Measurements from ENCODE around the gene STARD13.

Gene STARD13

DNA sequence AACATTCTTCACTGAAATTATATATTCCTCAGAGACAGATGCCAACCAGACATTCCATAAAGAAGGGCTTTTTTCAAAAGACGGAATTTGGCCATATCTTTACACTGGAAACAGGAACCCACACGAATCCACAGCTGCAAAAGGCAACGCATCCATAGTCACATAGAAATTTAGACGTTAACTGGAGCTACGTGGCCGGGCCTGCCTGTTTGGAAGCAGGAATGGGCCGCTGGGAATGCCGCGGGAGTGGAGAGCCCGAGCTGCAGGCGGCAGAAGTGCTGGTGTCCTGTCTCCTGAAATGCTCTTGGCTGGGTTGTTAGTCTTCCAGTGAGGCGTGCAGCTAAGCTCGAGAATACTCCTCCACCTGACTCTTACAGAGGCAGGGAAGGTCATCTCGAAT lies 147.1 kb downstream of the STARD13 start:
- DNase-seq = peak; percentile 44

DNA sequence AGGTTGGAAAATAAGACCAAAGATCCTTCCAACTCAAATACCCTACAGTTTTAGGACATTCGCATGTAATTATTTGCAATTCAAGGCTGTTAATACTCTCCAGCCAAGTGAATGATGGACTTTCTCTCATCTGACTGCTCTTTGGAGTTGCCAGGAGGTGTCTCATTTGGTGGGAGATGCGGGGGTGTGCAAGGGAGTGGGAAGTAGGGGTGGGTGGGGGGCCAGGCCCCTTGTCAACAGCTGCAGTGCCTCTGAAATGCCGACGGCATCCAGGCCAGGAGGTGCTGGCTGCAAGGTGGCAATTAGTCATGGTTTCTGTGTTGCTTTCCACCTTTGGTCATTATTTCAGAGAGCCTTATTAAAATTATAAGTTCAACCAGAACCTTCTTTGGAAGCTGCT lies 147.8 kb downstream of the STARD13 start:
- no peak for DNase-seq

- DNase-seq = no peak
Observed at GRCh38 chr13:33135097-33135496, 150.5 kb downstream of the STARD13 start.

- DNase-seq = no peak
Observed at GRCh38 chr13:33134213-33134612, 151.3 kb downstream of the STARD13 start.

GRCh38 chr13:33132644-33133440 lies 152.7 kb downstream of the STARD13 start:
- DNase-seq = peak; percentile 55

- DNase-seq = no peak
Observed at GRCh38 chr13:33129886-33130285, 155.7 kb downstream of the STARD13 start.

DNA sequence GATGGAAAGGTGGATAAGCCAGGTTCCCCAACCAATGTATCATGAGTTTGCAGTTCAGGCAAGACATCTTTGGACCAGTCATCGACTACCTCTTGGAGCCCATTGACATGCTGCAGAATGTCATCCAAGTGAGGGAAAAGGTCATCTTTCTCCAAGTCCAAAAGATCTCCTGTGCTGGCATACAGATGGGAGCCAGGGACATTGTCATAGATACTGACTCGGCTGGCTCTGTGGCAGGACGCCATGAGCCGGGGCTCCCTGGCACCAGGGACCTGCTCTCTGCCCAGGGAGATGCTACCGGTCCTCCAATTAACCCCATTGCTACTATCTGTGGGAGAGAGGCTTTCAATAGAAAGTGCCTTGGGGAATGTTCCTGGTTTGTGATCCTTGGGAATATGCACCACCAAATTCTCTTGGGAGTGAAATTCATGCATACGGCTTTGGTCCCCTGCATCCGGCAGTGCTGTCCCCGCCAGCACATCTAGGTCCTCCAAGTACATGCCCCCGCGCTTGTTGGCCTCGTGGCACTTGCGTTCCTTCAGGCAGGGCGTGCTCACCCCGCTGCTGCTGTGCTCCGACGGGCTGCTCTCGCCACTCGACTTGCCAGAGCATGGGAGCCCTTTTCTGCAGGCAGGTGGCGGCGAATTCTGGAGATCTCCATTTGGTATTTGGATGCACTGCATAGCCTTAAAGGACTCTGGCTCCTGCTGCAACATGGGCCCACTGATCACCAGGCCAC lies 156.3 kb downstream of the STARD13 start:
- no peak for DNase-seq

- no peak for DNase-seq
Observed at GRCh38 chr13:33128134-33128533, 157.4 kb downstream of the STARD13 start.

DNA sequence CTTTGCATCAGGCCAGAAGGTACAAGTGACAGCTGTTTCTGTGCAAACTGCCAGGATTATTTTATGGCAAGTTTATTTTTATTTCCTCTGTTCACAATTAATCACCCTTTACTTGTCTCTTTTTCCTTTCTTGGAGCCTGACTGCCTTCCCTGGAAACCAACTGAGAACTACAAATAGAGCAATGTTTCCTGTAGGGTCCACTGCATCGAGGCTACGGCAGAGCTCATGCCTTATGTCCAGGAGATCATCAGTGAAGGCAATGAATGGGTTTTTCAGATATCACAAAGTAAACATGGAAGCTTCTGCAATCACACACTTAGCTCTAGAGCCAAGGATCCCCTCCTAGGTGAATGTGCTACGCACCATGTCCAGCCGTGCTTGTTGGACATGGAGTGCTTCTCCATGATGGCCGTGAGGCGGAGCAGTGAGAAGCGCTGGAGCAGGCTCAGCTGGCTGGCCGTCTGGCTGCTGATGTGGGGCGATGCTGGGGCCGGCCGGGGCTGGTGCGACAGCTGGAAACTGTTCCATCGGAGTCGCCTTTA lies 158.5 kb downstream of the STARD13 start:
- DNase-seq = peak; percentile 22

- peak; percentile 95 for DNase-seq
Observed at GRCh38 chr13:33125821-33126570, 159.6 kb downstream of the STARD13 start.

DNA sequence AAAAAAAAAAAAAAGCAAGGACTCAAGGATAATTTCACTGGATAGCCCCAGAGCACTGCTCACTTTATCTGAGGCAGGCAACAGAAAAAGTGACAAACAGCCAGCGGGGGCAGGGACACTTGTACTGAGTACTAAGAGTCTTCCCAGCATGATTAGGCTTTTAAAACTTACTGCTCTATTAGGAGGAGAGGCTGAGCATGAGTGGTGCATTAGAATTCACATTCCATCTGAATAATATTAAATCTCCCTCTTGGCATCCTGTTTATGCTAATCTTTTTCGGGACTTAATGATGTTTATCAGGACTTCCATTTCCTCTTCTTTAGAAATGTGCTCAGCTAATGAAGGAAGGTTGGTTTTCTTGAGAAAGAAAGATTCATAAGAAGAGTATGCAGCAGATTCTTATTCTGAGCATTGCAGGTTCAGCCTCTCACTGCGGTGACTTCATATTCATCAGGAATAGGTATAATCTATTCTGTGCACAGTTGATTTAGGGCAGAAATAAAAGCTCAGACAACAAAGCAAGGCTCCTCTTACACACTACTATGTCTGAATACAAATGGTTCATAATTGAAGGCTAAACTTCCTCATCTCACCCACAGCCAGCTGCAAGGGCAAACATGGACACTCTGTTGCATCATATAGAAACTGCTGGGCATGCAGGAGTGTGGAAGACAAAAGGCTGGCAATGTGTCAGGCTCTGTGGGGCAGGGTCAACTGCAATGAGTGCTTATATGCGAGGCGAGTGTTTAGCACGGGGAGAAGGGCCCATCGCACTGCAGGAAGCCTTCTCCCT lies 162.3 kb downstream of the STARD13 start:
- DNase-seq = peak; percentile 46

GRCh38 chr13:33119856-33120543 lies 165.6 kb downstream of the STARD13 start:
- no peak for DNase-seq

- DNase-seq = peak; percentile 73
Observed at GRCh38 chr13:33119022-33119781, 166.4 kb downstream of the STARD13 start.

DNA sequence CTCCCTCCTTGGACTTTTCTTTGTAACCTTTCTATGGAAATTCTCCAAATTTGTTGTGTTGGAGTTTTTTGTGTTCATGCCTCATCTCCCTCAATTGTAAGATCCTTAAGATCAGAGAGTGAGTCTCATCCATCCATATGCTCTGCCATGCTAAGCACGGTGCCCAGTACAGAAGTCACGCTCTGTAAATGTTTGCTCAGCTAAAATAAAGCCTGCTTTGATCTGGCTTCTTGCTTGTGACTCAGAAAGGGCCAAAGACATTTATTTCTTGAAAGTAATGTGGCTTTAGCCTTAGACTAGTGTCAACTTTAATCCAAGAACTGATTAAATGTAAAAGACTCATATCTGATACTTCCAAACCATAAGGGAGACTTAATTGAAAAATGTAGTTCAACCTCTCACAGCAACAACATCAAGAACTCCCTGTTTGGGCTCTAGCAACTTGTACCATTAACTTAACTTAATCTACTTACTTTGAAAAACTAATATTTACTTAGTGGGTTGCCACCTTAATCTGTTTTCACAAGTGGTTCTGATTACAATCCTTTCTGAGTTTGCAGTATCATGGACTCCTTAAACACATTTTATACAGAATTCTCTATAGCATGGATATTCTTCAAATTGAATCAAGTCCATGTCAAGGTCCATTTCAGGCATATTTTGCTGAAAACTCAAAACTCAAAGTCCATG lies 169.1 kb downstream of the STARD13 start:
- DNase-seq = no peak

DNA sequence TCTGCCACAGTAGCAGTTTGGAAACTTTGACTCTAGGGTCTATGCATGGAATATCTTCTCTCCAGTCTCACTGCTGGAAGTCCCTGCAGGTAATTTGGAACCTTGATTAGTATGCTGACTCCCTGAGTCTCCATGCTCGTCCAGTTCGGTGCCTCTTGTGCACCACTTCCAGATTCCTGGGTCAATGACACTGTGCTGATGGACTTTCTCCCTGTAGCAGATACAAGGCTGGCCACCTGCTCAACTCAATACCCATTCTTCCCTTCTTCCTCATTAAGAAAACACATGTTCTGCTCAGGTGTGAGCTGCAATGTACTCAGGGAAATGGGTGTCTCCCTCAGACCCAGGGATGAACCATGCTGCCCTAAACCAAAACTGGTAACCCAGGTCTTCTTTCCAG lies 170.3 kb downstream of the STARD13 start:
- no peak for DNase-seq

GRCh38 chr13:33114146-33114545 lies 171.4 kb downstream of the STARD13 start:
- DNase-seq = no peak

GRCh38 chr13:33112766-33113165 lies 172.8 kb downstream of the STARD13 start:
- DNase-seq = peak; percentile 27

- DNase-seq = peak; percentile 53
Observed at GRCh38 chr13:33111414-33112110, 174.0 kb downstream of the STARD13 start.

DNA sequence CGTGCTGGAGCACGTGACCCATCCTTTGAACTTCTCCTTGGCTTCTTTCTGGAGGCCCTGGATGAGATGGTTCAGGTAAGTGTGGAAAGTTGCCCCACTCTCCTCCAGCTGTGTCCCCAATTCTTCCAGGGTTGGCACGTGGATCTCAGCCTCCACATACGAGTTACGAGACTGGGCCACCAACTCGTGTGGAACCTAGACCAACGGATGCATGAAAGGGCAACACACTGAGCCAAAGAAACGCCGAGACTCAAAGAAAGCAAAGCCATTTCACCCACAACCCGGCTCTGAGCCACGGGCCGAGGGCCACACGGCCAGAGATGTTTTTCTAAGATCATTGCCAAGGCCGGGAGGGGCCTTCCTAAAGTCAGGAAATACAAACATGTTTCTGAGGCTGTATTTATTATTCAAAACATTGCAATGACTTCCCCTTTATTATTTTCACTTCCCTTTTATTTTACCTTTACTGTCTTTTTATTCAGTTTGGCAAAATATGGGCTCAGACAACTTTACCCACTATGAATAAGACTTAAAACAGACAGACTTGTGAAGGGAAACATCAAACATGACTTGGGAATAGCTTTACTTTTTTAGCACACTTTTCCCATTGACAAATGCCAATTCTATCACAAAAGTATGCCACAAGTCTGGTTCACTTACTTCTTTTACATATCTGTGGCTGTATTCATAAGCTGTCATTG lies 174.7 kb downstream of the STARD13 start:
- peak; percentile 38 for DNase-seq

Measured in fibroblast of skin of scalp (primary cell).